GM23338 (cell line): ENCODE results near the gene CDKN1C. TPM values are rescaled to one million over a fixed set of nuclear protein-coding genes. Genes with fewer than 3 reads are reported as not detected.
A peak's percentile ranks its signal among the peaks of the same experiment; 100 is the strongest.

Experiments
- ATAC-seq: fragments of 200-7000 bp; cut with Tn5 transposase; 3 replicates; pipeline ENCODE4 v1.9.1; 2020
- DNase-seq: peaks from one replicate; pipeline ENCODE4 v3.0.0-alpha.2; 2015; ENCODE audit warnings: low spot score
- H2AFZ ChIP-seq: fragments of 200-600 bp; sonication (generic); 2 replicates; pipeline ENCODE4 v1.8.0; 2016; ENCODE audit warnings: antibody characterized with exemption, mild to moderate bottlenecking, moderate library complexity
- H3F3A ChIP-seq: fragments of 200-600 bp; sonication (generic); replicated peaks from 2 replicates; pipeline ENCODE4 v1.8.0; 2017; ENCODE audit warnings: antibody characterized with exemption, mixed run types, low read depth
- H3K27ac ChIP-seq: fragments of 200-600 bp; sonication (generic); 2 replicates; pipeline ENCODE4 v1.6.1; 2016; ENCODE audit warnings: low read depth
- H3K27me3 ChIP-seq: fragments of 200-600 bp; sonication (generic); 2 replicates; pipeline ENCODE4 v1.8.0; 2016; ENCODE audit warnings: mild to moderate bottlenecking, mixed run types, moderate library complexity; ENCODE audit not compliant: insufficient read depth
- H3K36me3 ChIP-seq: fragments of 200-600 bp; sonication (generic); 2 replicates; pipeline ENCODE4 v1.8.0; 2016; ENCODE audit warnings: mild to moderate bottlenecking; ENCODE audit not compliant: insufficient read depth
- H3K4me1 ChIP-seq: fragments of 200-600 bp; sonication (generic); 2 replicates; pipeline ENCODE4 v1.8.0; 2016; ENCODE audit warnings: mild to moderate bottlenecking, moderate library complexity; ENCODE audit not compliant: insufficient read depth
- H3K4me2 ChIP-seq: fragments of 200-600 bp; sonication (generic); 2 replicates; pipeline ENCODE4 v1.7.1; 2017; ENCODE audit warnings: mixed run types
- H3K4me3 ChIP-seq: fragments of 200-600 bp; sonication (generic); 2 replicates; pipeline ENCODE4 v1.6.1; 2016; ENCODE audit warnings: mixed run types
- H3K79me2 ChIP-seq: fragments of 200-600 bp; sonication (generic); replicated peaks from 2 replicates; pipeline ENCODE4 v1.8.0; 2017; ENCODE audit warnings: mild to moderate bottlenecking; ENCODE audit not compliant: insufficient read depth
- H3K9me2 ChIP-seq: fragments of 200-600 bp; sonication (generic); 2 replicates; pipeline ENCODE4 v1.8.0; 2017; ENCODE audit not compliant: insufficient read depth
- H4K20me1 ChIP-seq: fragments of 200-600 bp; sonication (generic); replicated peaks from 2 replicates; pipeline ENCODE4 v1.8.0; 2017; ENCODE audit warnings: mild to moderate bottlenecking; ENCODE audit not compliant: insufficient read depth
- H3K27ac Mint-ChIP-seq: 2 replicates; pipeline ENCODE4 v1.8.0; 2020; ENCODE audit warnings: inconsistent platforms, mild to moderate bottlenecking, moderate library complexity, mixed read lengths
- H3K27me3 Mint-ChIP-seq: 3 replicates; pipeline ENCODE4 v1.8.0; 2022; ENCODE audit warnings: low read depth, mild to moderate bottlenecking, moderate library complexity, mixed read lengths, inconsistent platforms; ENCODE audit not compliant: insufficient read depth, poor library complexity
- H3K36me3 Mint-ChIP-seq: 3 replicates; pipeline ENCODE4 v1.8.0; 2021; ENCODE audit warnings: low read depth, mild to moderate bottlenecking, inconsistent platforms, moderate library complexity, mixed read lengths
- H3K4me1 Mint-ChIP-seq: 3 replicates; pipeline ENCODE4 v1.8.0; 2020; ENCODE audit warnings: mild to moderate bottlenecking, inconsistent platforms, mixed read lengths
- H3K4me3 Mint-ChIP-seq: 3 replicates; pipeline ENCODE4 v1.8.0; 2021; ENCODE audit warnings: moderate library complexity, mild to moderate bottlenecking, inconsistent platforms, mixed read lengths
- H3K9me3 Mint-ChIP-seq: 3 replicates; pipeline ENCODE4 v1.8.0; 2020; ENCODE audit warnings: moderate library complexity, mild to moderate bottlenecking, inconsistent platforms, mixed read lengths
- ETS1 ChIP-seq: IDR thresholded peaks from 2 replicates; pipeline ENCODE4 v1.6.1; 2016; ENCODE audit warnings: antibody characterized with exemption
- EZH2 ChIP-seq: fragments of 200-600 bp; sonication (generic); IDR thresholded peaks from one replicate; pipeline ENCODE4 v1.8.0; 2017; ENCODE audit warnings: antibody characterized with exemption, mild to moderate bottlenecking, low read depth; ENCODE audit not compliant: unreplicated experiment
- JUNB ChIP-seq: IDR thresholded peaks from one replicate; pipeline ENCODE4 v1.6.1; 2016; ENCODE audit warnings: antibody characterized with exemption; ENCODE audit not compliant: unreplicated experiment
- REST ChIP-seq: IDR thresholded peaks from one replicate; pipeline ENCODE4 v1.6.1; 2018; ENCODE audit warnings: antibody characterized with exemption; ENCODE audit not compliant: unreplicated experiment
- STAT1 ChIP-seq: IDR thresholded peaks from one replicate; pipeline ENCODE4 v1.6.1; 2016; ENCODE audit warnings: antibody characterized with exemption; ENCODE audit not compliant: unreplicated experiment
- polyA plus RNA-seq: library from polyadenylated mRNA; unstranded; fragments of >200 nt; fragmentation: Nextera tagmentation; extraction: Ambion mirVana; gene quantifications from 2 replicates; pipeline ENCODE4 v1.2.1, GENCODE V29; 2016
- total RNA-seq: library from RNA; depleted of rRNA; stranded (reverse); fragments of >200 nt; shearing (Covaris generic); gene quantifications from 2 replicates; pipeline ENCODE4 v1.2.3, GENCODE V29; 2014

Gene CDKN1C
- total and polyA plus RNA-seq, 2 experiments from 2014 or later = 19.3 to 23.5 TPM

- TF ChIP-seq REST (no peak), JUNB (no peak), STAT1 (no peak)
Observed at GRCh38 chr11:2928605-2929530, 43.3 kb upstream of the CDKN1C start, which contains the start of gene PHLDA2 (continued).

- ATAC-seq = no peak
- TF ChIP-seq EZH2 = peak; percentile 64
- no peak for TF ChIP-seq ETS1
- no peaks in the 10 kb centered on the region for H3K36me3 ChIP-seq
Observed at GRCh38 chr11:2927851-2928604, 42.5 kb upstream of the CDKN1C start.

More at GRCh38 chr11:2927851-2928604, 42.5 kb upstream of the CDKN1C start:
- Histone ChIP-seq H4K20me1 (0 out of 2 replicates have a peak, but pooled peaks cover 4% of the 10 kb centered on the region), H3K79me2 (no peaks in the 10 kb centered on the region), H3K4me2 (peak overlapping the region; percentile 87), H3K27ac (no peak overlapping the region), H3K4me1 (peaks cover 10% of the 10 kb centered on the region; the same call in 1 of the 2 replicates), H3K27me3 (peaks cover 41% of the 10 kb centered on the region), H3F3A (peaks cover 6% of the 10 kb centered on the region; the same call in 1 of the 2 replicates), H2AFZ (peak overlapping the region; percentile 87), H3K9me2 (no peaks in the 10 kb centered on the region), H3K4me3 (peak overlapping the region; percentile 67)
- Mint-ChIP-seq H3K36me3 (no peaks in the 10 kb centered on the region; the same call in 2 of the 3 replicates), H3K27ac (no peak overlapping the region), H3K4me3 (peak overlapping the region; percentile 81), H3K4me1 (peaks cover 13% of the 10 kb centered on the region; the same call in 1 of the 3 replicates), H3K9me3 (peaks cover 4% of the 10 kb centered on the region; the same call in 1 of the 3 replicates), H3K27me3 (peaks cover 47% of the 10 kb centered on the region)
- DNase-seq = no peak
